CD4-positive, alpha-beta T cell treated with Interleukin-21 for 1 hour (primary cell): ENCODE measurements around the gene PCDHB12.
"Not testable (repeated sequence)": the region's sequence is repeated elsewhere in the genome, so short reads cannot be mapped to it uniquely, and the experiment has no call there.

ENCODE experiments used
- DNase-seq: peaks from one replicate; pipeline ENCODE4 v3.0.0-alpha.2; 2020

PCDHB12 gene

GRCh38 chr5:141208478-141208877 lies at the start of gene PCDHB12:
TSS of gene PCDHB12 (plus strand) at chr5:141208719. CDS start at chr5:141208908, 189 bp downstream.
- no peak for DNase-seq

GRCh38 chr5:141172381-141173204 lies 35.9 kb upstream of the PCDHB12 start, which contains the start of gene PCDHB7:
TSS of gene PCDHB7 (plus strand) at chr5:141172644. CDS start at chr5:141172836, 192 bp downstream.
- DNase-seq = peak; percentile 16

GRCh38 chr5:141174291-141175104 lies 34.0 kb upstream of the PCDHB12 start:
- DNase-seq = not testable (repeated sequence)

GRCh38 chr5:141175933-141176332 lies 32.6 kb upstream of the PCDHB12 start:
- no peak for DNase-seq

- DNase-seq = not testable (repeated sequence)
These were observed 30.8 kb upstream of the PCDHB12 start, which contains the start of gene PCDHB8 for GRCh38 chr5:141177577-141178191. TSS of gene PCDHB8 (plus strand) at chr5:141177790. CDS start at chr5:141178035, 245 bp downstream.

GRCh38 chr5:141179371-141179770 lies 29.1 kb upstream of the PCDHB12 start:
- DNase-seq = not testable (repeated sequence)

GRCh38 chr5:141179876-141180275 lies 28.6 kb upstream of the PCDHB12 start:
- not testable (repeated sequence) for DNase-seq

- DNase-seq = no peak
These were observed 28.2 kb upstream of the PCDHB12 start for GRCh38 chr5:141180313-141180712.

- DNase-seq = no peak
These were observed 26.3 kb upstream of the PCDHB12 start, which contains the start of gene PCDHB16 for GRCh38 chr5:141182248-141182647. TSS of gene PCDHB16 (plus strand) at chr5:141182387. CDS start at chr5:141182560, 173 bp downstream.

GRCh38 chr5:141184117-141184855 lies 24.2 kb upstream of the PCDHB12 start:
- DNase-seq = not testable (repeated sequence)

- DNase-seq = peak; percentile 34
These were observed 21.5 kb upstream of the PCDHB12 start, which contains the start of gene PCDHB9 for GRCh38 chr5:141186897-141187512. TSS of gene PCDHB9 (plus strand) at chr5:141187161. CDS start at chr5:141187319, 158 bp downstream.

- not testable (repeated sequence) for DNase-seq
These were observed 19.8 kb upstream of the PCDHB12 start for GRCh38 chr5:141188682-141189081.

- DNase-seq = not testable (repeated sequence)
These were observed 19.4 kb upstream of the PCDHB12 start for GRCh38 chr5:141189131-141189530.

- DNase-seq = peak; percentile 15
These were observed 16.3 kb upstream of the PCDHB12 start, which contains the start of gene PCDHB10 for GRCh38 chr5:141192110-141192725. TSS of gene PCDHB10 (plus strand) at chr5:141192353. CDS start at chr5:141192553, 200 bp downstream.

- DNase-seq = not testable (repeated sequence)
These were observed 14.2 kb upstream of the PCDHB12 start for GRCh38 chr5:141194332-141194731.

- no peak for DNase-seq
These were observed 12.2 kb upstream of the PCDHB12 start for GRCh38 chr5:141196363-141196762.

- DNase-seq = no peak
These were observed 8.9 kb upstream of the PCDHB12 start, which contains the start of gene PCDHB11 for GRCh38 chr5:141199359-141200235. TSS of gene PCDHB11 (plus strand) at chr5:141199627. CDS start at chr5:141199775, 148 bp downstream.

- DNase-seq = not testable (repeated sequence)
These were observed 7.4 kb upstream of the PCDHB12 start for GRCh38 chr5:141201126-141201525.

- not testable (repeated sequence) for DNase-seq
These were observed 6.9 kb upstream of the PCDHB12 start for GRCh38 chr5:141201646-141202045.

GRCh38 chr5:141210281-141210680 lies 1.8 kb downstream of the PCDHB12 start:
- DNase-seq = not testable (repeated sequence)
